HepG2 (cell line): ENCODE data around the gene TMEM258. TPM values are rescaled to one million over a fixed set of nuclear protein-coding genes. Genes with fewer than 3 reads are reported as not detected.

Experiments used
- AGO2 ChIP-seq: fragments of 200-400 bp; formaldehyde crosslinking; optimal IDR thresholded peaks from 2 replicates; pipeline ENCODE3; 2017; ENCODE audit warnings: mild to moderate bottlenecking, low read depth, low read length, moderate library complexity
- CREB1 ChIP-seq, 2 experiments: fragments of 450-650 bp in 1 of 2; IDR thresholded peaks; 2 replicates each; pipeline ENCODE4 v1.6.1; 2016 to 2017; ENCODE audit warnings: control low read depth in 1 of 2, mild to moderate bottlenecking in 1 of 2, missing compliant biosample characterization in 1 of 2, missing genetic modification characterization in 1 of 2
- DNMT3B ChIP-seq: conservative IDR thresholded peaks from 2 replicates; pipeline ENCODE4 v1.6.1; 2016; ENCODE audit warnings: missing biosample characterization, control low read depth
- HOXA7 ChIP-seq: sonication (generic); formaldehyde crosslinking; IDR thresholded peaks from 2 replicates; pipeline ENCODE4 v1.8.1; 2022; ENCODE audit warnings: mild to moderate bottlenecking, missing genetic modification reagents, moderate library complexity
- HOXD1 ChIP-seq: sonication (generic); formaldehyde crosslinking; IDR thresholded peaks from 2 replicates; pipeline ENCODE4 v1.5.0; 2020; ENCODE audit warnings: missing genetic modification reagents
- MIER2 ChIP-seq: IDR thresholded peaks from 2 replicates; pipeline ENCODE4 v1.6.1; 2016; ENCODE audit warnings: missing biosample characterization, missing genetic modification reagents
- NFE2 ChIP-seq: sonication (generic); formaldehyde crosslinking; IDR thresholded peaks from 2 replicates; pipeline ENCODE4 v1.4.0; 2020; ENCODE audit warnings: missing genetic modification reagents
- NPAS2 ChIP-seq: sonication (generic); formaldehyde crosslinking; IDR thresholded peaks from 2 replicates; pipeline ENCODE4 v1.8.0; 2022; ENCODE audit warnings: mild to moderate bottlenecking, missing genetic modification reagents, borderline replicate concordance
- XBP1 ChIP-seq: sonication (generic); formaldehyde crosslinking; IDR thresholded peaks from 2 replicates; pipeline ENCODE4 v1.5.0; 2020; ENCODE audit warnings: missing genetic modification reagents
- ZNF101 ChIP-seq: sonication (generic); formaldehyde crosslinking; IDR thresholded peaks from 2 replicates; pipeline ENCODE4 v1.4.0; 2020; ENCODE audit warnings: mild to moderate bottlenecking, low read depth, missing genetic modification reagents, borderline replicate concordance
- polyA plus RNA-seq, 8 experiments: library from polyadenylated mRNA; depleted of rRNA in 3 of 8; stranded (reverse) in 7 of 8; unstranded in 1 of 8; fragments of >200 nt; fragmentation: Illumina TruSeq in 4 of 8; extraction: Trizol in 4 of 8; gene quantifications; 2 replicates each; pipeline versions ENCODE4 v1.2.1 to v1.2.3, GENCODE V29; 2011 to 2016; ENCODE audit warnings: low read depth in 4 of 8, missing spikeins in 1 of 8, mixed read lengths in 1 of 8; ENCODE audit not compliant: insufficient read depth in 1 of 8
- total RNA-seq, 5 experiments: library from RNA; depleted of rRNA; stranded (reverse); fragments of >200 nt; fragmentation: Illumina TruSeq; extraction: Trizol; gene quantifications; 2 replicates each; pipeline ENCODE4 v1.2.3, GENCODE V29; 2016; ENCODE audit warnings: low read depth in 1 of 5
- TF ChIP-seq, protein P1 (sequence below): sonication (generic); formaldehyde crosslinking; IDR thresholded peaks from 2 replicates; pipeline ENCODE4 v1.8.0; 2022; ENCODE audit warnings: mild to moderate bottlenecking, missing genetic modification reagents, moderate library complexity
- TF ChIP-seq, protein P2 (sequence below): sonication (generic); formaldehyde crosslinking; IDR thresholded peaks from 2 replicates; pipeline ENCODE4 v1.5.1; 2020; ENCODE audit warnings: mild to moderate bottlenecking, missing genetic modification reagents, borderline replicate concordance
- TF ChIP-seq, protein P3 (sequence below), 2 experiments: IDR thresholded peaks; 2 replicates each; pipeline ENCODE4 v1.6.1; 2011 to 2012; ENCODE audit warnings: low read length in 2 of 2, borderline replicate concordance in 1 of 2, low read depth in 1 of 2, mild to moderate bottlenecking in 1 of 2, moderate library complexity in 1 of 2

Gene TMEM258
- total and polyA plus RNA-seq, 2 of the 13 experiments (the other 11 are each of a cell fraction or from before 2014, with no cell fraction given), result 175 to 424 TPM

DNA sequence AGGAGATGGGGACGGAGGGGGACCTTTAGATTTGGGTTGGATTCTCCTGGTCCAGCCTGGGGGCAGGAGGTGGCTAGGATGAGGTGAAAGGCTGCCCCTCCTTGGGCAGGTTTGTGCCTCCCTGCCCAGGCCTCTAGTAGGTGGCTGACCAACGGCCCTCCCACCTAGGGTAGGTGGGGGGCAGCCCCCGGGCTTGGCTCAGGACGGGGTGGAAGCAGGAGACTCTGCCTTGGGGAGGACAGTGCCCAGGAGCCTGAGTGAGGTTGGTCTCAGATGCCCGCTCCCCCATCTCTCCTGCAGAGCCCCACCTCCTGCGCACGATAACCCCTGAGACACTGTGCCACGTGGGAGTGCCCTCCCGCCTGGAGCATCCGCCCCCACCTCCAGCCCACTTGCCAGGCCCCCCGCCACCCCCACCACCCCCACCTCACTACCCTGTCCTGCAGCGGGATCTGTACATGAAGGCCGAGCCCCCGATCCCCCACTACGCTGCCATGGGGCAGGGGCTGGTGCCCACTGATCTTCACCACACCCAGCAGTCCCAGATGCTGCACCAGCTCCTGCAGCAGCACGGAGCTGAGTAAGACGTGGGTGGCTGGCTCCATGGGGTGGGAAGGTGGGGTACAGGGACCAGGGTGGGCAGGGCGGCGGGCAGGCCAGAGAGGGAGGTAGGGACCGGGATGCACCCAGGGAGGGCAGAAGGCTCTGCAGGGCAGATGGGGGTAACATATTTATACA is 22.3 kb downstream of the TMEM258 start (continued):
- TF ChIP-seq, protein P1, sequence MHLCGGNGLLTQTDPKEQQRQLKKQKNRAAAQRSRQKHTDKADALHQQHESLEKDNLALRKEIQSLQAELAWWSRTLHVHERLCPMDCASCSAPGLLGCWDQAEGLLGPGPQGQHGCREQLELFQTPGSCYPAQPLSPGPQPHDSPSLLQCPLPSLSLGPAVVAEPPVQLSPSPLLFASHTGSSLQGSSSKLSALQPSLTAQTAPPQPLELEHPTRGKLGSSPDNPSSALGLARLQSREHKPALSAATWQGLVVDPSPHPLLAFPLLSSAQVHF (CRISPR knock-in tag), result no peak
- no peak for TF ChIP-seq HOXA7 (CRISPR knock-in tag)
- TF ChIP-seq, protein P2, sequence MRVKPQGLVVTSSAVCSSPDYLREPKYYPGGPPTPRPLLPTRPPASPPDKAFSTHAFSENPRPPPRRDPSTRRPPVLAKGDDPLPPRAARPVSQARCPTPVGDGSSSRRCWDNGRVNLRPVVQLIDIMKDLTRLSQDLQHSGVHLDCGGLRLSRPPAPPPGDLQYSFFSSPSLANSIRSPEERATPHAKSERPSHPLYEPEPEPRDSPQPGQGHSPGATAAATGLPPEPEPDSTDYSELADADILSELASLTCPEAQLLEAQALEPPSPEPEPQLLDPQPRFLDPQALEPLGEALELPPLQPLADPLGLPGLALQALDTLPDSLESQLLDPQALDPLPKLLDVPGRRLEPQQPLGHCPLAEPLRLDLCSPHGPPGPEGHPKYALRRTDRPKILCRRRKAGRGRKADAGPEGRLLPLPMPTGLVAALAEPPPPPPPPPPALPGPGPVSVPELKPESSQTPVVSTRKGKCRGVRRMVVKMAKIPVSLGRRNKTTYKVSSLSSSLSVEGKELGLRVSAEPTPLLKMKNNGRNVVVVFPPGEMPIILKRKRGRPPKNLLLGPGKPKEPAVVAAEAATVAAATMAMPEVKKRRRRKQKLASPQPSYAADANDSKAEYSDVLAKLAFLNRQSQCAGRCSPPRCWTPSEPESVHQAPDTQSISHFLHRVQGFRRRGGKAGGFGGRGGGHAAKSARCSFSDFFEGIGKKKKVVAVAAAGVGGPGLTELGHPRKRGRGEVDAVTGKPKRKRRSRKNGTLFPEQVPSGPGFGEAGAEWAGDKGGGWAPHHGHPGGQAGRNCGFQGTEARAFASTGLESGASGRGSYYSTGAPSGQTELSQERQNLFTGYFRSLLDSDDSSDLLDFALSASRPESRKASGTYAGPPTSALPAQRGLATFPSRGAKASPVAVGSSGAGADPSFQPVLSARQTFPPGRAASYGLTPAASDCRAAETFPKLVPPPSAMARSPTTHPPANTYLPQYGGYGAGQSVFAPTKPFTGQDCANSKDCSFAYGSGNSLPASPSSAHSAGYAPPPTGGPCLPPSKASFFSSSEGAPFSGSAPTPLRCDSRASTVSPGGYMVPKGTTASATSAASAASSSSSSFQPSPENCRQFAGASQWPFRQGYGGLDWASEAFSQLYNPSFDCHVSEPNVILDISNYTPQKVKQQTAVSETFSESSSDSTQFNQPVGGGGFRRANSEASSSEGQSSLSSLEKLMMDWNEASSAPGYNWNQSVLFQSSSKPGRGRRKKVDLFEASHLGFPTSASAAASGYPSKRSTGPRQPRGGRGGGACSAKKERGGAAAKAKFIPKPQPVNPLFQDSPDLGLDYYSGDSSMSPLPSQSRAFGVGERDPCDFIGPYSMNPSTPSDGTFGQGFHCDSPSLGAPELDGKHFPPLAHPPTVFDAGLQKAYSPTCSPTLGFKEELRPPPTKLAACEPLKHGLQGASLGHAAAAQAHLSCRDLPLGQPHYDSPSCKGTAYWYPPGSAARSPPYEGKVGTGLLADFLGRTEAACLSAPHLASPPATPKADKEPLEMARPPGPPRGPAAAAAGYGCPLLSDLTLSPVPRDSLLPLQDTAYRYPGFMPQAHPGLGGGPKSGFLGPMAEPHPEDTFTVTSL (CRISPR knock-in tag), result no peak
- TF ChIP-seq, protein P3, sequence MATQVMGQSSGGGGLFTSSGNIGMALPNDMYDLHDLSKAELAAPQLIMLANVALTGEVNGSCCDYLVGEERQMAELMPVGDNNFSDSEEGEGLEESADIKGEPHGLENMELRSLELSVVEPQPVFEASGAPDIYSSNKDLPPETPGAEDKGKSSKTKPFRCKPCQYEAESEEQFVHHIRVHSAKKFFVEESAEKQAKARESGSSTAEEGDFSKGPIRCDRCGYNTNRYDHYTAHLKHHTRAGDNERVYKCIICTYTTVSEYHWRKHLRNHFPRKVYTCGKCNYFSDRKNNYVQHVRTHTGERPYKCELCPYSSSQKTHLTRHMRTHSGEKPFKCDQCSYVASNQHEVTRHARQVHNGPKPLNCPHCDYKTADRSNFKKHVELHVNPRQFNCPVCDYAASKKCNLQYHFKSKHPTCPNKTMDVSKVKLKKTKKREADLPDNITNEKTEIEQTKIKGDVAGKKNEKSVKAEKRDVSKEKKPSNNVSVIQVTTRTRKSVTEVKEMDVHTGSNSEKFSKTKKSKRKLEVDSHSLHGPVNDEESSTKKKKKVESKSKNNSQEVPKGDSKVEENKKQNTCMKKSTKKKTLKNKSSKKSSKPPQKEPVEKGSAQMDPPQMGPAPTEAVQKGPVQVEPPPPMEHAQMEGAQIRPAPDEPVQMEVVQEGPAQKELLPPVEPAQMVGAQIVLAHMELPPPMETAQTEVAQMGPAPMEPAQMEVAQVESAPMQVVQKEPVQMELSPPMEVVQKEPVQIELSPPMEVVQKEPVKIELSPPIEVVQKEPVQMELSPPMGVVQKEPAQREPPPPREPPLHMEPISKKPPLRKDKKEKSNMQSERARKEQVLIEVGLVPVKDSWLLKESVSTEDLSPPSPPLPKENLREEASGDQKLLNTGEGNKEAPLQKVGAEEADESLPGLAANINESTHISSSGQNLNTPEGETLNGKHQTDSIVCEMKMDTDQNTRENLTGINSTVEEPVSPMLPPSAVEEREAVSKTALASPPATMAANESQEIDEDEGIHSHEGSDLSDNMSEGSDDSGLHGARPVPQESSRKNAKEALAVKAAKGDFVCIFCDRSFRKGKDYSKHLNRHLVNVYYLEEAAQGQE (IDR thresholded peaks at IDR 0.05; ENCODE audit: borderline replicate concordance in 1 of 2, low read depth in 1 of 2, low read length in 2 of 2), result no peak
- TF ChIP-seq NFE2 (CRISPR knock-in tag), result no peak
- TF ChIP-seq ZNF101 (CRISPR knock-in tag), result no peak
- TF ChIP-seq AGO2, result no peak
- TF ChIP-seq XBP1 (CRISPR knock-in tag), result no peak
- TF ChIP-seq CREB1 (IDR thresholded peaks at IDR 0.05), result no peak
- no peak for TF ChIP-seq CREB1 (CRISPR knock-in tag; IDR thresholded peaks at IDR 0.05)
- no peak for TF ChIP-seq HOXD1 (CRISPR knock-in tag)
- no peak for TF ChIP-seq DNMT3B
- TF ChIP-seq NPAS2 (CRISPR knock-in tag), result no peak
- no peak for TF ChIP-seq MIER2 (CRISPR knock-in tag)
